ENCODE data around the gene RASGRP3. TPM values are rescaled to one million over a fixed set of nuclear protein-coding genes. Genes with fewer than 3 reads are reported as not detected.

The RASGRP3 gene
- total and polyA plus RNA-seq, 2 of the 13 experiments (the other 11 are each of a cell fraction or from before 2014, with no cell fraction given), result 0.01 TPM; not detected in 1

- TF ChIP-seq ZNF704 (CRISPR knock-in tag; IDR thresholded peaks at IDR 0.05; ENCODE audit: borderline replicate concordance) (no peak), ZNF142 (CRISPR knock-in tag; IDR thresholded peaks at IDR 0.05) (no peak), KLF13 (CRISPR knock-in tag; IDR thresholded peaks at IDR 0.05) (no peak), ZNF431 (CRISPR knock-in tag; IDR thresholded peaks at IDR 0.05; ENCODE audit: borderline replicate concordance, low read depth) (no peak), RBM39 (IDR thresholded peaks at IDR 0.05; ENCODE audit: low read depth, low read length, poor library complexity, severe bottlenecking) (no peak), HIVEP1 (CRISPR knock-in tag; IDR thresholded peaks at IDR 0.05) (no peak)
Measured at GRCh38 chr2:33496726-33497125, 20.3 kb downstream of the RASGRP3 start (continued).
